Caco-2 (cell line): ENCODE measurements around the gene TBC1D8. TPM values are rescaled to one million over a fixed set of nuclear protein-coding genes. Genes with fewer than 3 reads are reported as not detected.

Experiments
- BruUV-seq: library from RNA; stranded (reverse); fragments of 400-500 nt; replicated peaks from 2 replicates; lab custom pipeline; 2021; lab: Mats Ljungman, UMichigan
- CTCF ChIA-PET: fragments of 300-600 bp; sonication (Branson Sonifier 250); formaldehyde crosslinking; loops from one replicate; lab custom pipeline; 2022; ENCODE audit warnings: antibody characterized with exemption; lab: Charles Lee
- POLR2A ChIA-PET: fragments of 300-600 bp; sonication (Branson Sonifier 250); formaldehyde crosslinking; loops from one replicate; lab custom pipeline; 2022; ENCODE audit warnings: antibody characterized with exemption; lab: Charles Lee
- DNase-seq, 2 experiments: peaks; one replicate each; pipeline versions ENCODE4 v3.0.0 to v3.0.0-alpha.2; 2020 to 2022
- H3K27me3 ChIP-seq: replicated peaks from 2 replicates; pipeline ENCODE4 v1.6.0; 2011; ENCODE audit warnings: low read length; ENCODE audit not compliant: control insufficient read depth, insufficient read depth
- H3K36me3 ChIP-seq: 2 replicates; pipeline ENCODE4 v1.5.1; 2011; ENCODE audit warnings: low read length; ENCODE audit not compliant: control insufficient read depth, insufficient read depth
- H3K4me1 ChIP-seq: fragments of 250-450 bp; sonication (Bioruptor Pico); 2 replicates; pipeline ENCODE4 v1.5.1; 2020; ENCODE audit warnings: mild to moderate bottlenecking
- H3K4me3 ChIP-seq: 2 replicates; pipeline ENCODE4 v1.5.1; 2011; ENCODE audit warnings: low read depth, mild to moderate bottlenecking, control low read depth, low read length
- H3K9me3 ChIP-seq: fragments of 250-450 bp; sonication (Bioruptor Pico); 2 replicates; pipeline ENCODE4 v1.5.1; 2020; ENCODE audit warnings: mild to moderate bottlenecking, moderate library complexity
- H3K27ac Mint-ChIP-seq: one replicate; pipeline ENCODE4 v1.8.0; 2022; ENCODE audit warnings: mixed read lengths; ENCODE audit not compliant: unreplicated experiment
- H3K27me3 Mint-ChIP-seq: one replicate; pipeline ENCODE4 v1.8.0; 2022; ENCODE audit warnings: mixed read lengths; ENCODE audit not compliant: insufficient read depth, unreplicated experiment
- H3K36me3 Mint-ChIP-seq: one replicate; pipeline ENCODE4 v1.8.0; 2022; ENCODE audit warnings: mild to moderate bottlenecking, mixed read lengths; ENCODE audit not compliant: insufficient read depth, unreplicated experiment
- H3K4me1 Mint-ChIP-seq: one replicate; pipeline ENCODE4 v1.8.0; 2022; ENCODE audit warnings: low read depth, mixed read lengths; ENCODE audit not compliant: unreplicated experiment
- H3K4me3 Mint-ChIP-seq: one replicate; pipeline ENCODE4 v1.8.0; 2022; ENCODE audit warnings: mild to moderate bottlenecking, moderate library complexity, mixed read lengths; ENCODE audit not compliant: unreplicated experiment
- H3K9me3 Mint-ChIP-seq: one replicate; pipeline ENCODE4 v1.8.0; 2022; ENCODE audit warnings: mixed read lengths; ENCODE audit not compliant: unreplicated experiment
- intact Hi-C: fragments of 100-400 bp; cut with micrococcal nuclease; formaldehyde crosslinking; loops from one replicate; pipeline ENCODE4 v1.10.0; 2022; ENCODE audit not compliant: unreplicated experiment
- total RNA-seq: library from RNA; stranded (reverse); gene quantifications from 2 replicates; pipeline ENCODE4 v1.2.3, GENCODE V29; 2022
- TF ChIP-seq, protein P1 (sequence below), 2 experiments: fragments of 200-600 bp in 1 of 2; IDR thresholded peaks; 1 replicate in 1 of 2; 2 replicates in 1 of 2; pipeline versions ENCODE4 v1.5.1 to v1.8.0; 2011 to 2022; ENCODE audit warnings: antibody characterized with exemption in 1 of 2, control low read depth in 1 of 2, inconsistent platforms in 1 of 2, low read depth in 1 of 2, low read length in 1 of 2, mild to moderate bottlenecking in 1 of 2, moderate library complexity in 1 of 2; ENCODE audit not compliant: insufficient read depth in 1 of 2, severe bottlenecking in 1 of 2, unreplicated experiment in 1 of 2

TBC1D8 gene
- total RNA-seq, 1 experiment from 2014 or later = 29.5 TPM

DNA sequence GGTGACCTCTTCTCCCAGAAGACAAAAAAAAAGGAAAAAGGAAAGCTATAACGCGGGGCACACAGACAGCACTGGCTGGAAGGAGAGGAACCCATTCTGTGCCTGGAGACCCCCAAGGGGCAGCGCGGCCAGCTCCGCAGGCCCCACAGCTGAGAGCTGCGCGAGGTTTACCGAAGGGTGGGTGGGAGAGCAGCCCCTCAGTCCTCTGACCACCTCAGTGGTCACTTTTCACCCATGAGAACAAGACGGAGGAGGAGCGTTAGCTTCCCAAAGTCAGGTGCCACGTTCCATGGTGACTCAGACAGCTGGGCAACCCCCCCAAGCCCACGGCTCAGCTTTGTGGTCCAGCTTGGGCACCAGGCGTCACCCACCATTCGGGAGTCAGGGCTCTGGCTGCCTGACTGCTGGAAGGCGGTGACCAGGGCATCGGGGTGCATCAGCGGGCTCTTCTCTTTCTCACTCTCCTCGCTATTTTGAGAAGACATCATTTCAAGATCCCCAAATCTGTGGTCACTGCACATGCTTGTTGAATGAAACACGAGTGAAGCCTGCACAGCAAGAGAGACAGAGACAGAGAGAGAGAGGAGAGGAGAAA, 113.9 kb downstream of the TBC1D8 start:
- H3K27me3 Mint-ChIP-seq = no peaks in the 10 kb centered on the region
- intact Hi-C loops = no loop called here
- H3K9me3 Mint-ChIP-seq = no peaks in the 10 kb centered on the region
- Histone ChIP-seq H3K4me3 (no peak overlapping the region), H3K27me3 (no peaks in the 10 kb centered on the region), H3K4me1 (no peaks in the 10 kb centered on the region), H3K9me3 (no peaks in the 10 kb centered on the region), H3K36me3 (peaks cover 3% of the 10 kb centered on the region; the same call in 1 of the 2 replicates)
- no TSS peak for BruUV-seq
- CTCF ChIA-PET = interaction anchor here (0.5 to 3.6 kb wide), 12 partner anchors 9 to 215 kb away, joined by 3 to 26 read pairs (median 4); partner anchors contain the start of genes CNOT11 and TBC1D8
- H3K4me1 Mint-ChIP-seq = peaks cover 7% of the 10 kb centered on the region
- no peak for DNase-seq
- peaks cover 21% of the 10 kb centered on the region for H3K36me3 Mint-ChIP-seq
- peak overlapping the region; percentile 6 for H3K27ac Mint-ChIP-seq
- no peak overlapping the region for H3K4me3 Mint-ChIP-seq
- TF ChIP-seq, protein P1, sequence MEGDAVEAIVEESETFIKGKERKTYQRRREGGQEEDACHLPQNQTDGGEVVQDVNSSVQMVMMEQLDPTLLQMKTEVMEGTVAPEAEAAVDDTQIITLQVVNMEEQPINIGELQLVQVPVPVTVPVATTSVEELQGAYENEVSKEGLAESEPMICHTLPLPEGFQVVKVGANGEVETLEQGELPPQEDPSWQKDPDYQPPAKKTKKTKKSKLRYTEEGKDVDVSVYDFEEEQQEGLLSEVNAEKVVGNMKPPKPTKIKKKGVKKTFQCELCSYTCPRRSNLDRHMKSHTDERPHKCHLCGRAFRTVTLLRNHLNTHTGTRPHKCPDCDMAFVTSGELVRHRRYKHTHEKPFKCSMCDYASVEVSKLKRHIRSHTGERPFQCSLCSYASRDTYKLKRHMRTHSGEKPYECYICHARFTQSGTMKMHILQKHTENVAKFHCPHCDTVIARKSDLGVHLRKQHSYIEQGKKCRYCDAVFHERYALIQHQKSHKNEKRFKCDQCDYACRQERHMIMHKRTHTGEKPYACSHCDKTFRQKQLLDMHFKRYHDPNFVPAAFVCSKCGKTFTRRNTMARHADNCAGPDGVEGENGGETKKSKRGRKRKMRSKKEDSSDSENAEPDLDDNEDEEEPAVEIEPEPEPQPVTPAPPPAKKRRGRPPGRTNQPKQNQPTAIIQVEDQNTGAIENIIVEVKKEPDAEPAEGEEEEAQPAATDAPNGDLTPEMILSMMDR (IDR thresholded peaks at IDR 0.05; ENCODE audit: insufficient read depth in 1 of 2, low read depth in 1 of 2, low read length in 1 of 2, severe bottlenecking in 1 of 2, unreplicated experiment in 1 of 2) = no peak
- POLR2A ChIA-PET = no interaction called here

DNA sequence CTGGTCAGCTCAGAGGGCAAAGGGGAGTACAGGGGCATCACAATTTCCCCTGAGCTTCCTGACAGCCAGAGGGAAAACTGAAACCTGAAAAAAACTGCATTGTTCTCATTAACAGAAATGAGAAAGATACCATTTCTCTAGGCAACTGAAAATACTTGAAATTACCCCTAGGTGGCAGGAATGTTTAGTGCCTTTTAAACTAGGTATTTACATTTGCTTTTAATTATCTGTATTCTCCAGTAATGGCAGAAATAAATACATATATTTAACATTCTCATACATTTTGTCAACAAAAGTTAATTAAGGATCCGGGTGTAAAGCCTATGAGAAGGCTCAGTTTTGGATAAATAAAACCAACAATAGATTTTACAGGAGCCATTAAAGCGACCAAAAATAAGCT, 114.6 kb downstream of the TBC1D8 start:
- TF ChIP-seq, protein P1 (IDR thresholded peaks at IDR 0.05; ENCODE audit: insufficient read depth in 1 of 2, low read depth in 1 of 2, low read length in 1 of 2, severe bottlenecking in 1 of 2, unreplicated experiment in 1 of 2) = peak; percentile 46 to 67
- Histone ChIP-seq H3K27me3 (no peaks in the 10 kb centered on the region), H3K9me3 (no peaks in the 10 kb centered on the region), H3K4me1 (no peaks in the 10 kb centered on the region), H3K4me3 (no peak overlapping the region), H3K36me3 (peaks cover 3% of the 10 kb centered on the region; the same call in 1 of the 2 replicates)
- peaks cover 21% of the 10 kb centered on the region for H3K36me3 Mint-ChIP-seq
- H3K9me3 Mint-ChIP-seq = no peaks in the 10 kb centered on the region
- POLR2A ChIA-PET = no interaction called here
- H3K4me1 Mint-ChIP-seq = peaks cover 7% of the 10 kb centered on the region
- CTCF ChIA-PET = interaction anchor here (0.5 to 3.6 kb wide), 12 partner anchors 8 to 216 kb away, joined by 3 to 26 read pairs (median 4); partner anchors contain the start of genes CNOT11 and TBC1D8
- no peak overlapping the region for H3K4me3 Mint-ChIP-seq
- DNase-seq = peak in 1 of 2 experiments; percentile 29
- intact Hi-C loops = loop anchor here (1.0 kb wide), 3 partner anchors 116 to 215 kb away; no protein-coding TSS in a partner anchor
- no TSS peak for BruUV-seq
- peak overlapping the region; percentile 6 for H3K27ac Mint-ChIP-seq
- no peaks in the 10 kb centered on the region for H3K27me3 Mint-ChIP-seq

DNA sequence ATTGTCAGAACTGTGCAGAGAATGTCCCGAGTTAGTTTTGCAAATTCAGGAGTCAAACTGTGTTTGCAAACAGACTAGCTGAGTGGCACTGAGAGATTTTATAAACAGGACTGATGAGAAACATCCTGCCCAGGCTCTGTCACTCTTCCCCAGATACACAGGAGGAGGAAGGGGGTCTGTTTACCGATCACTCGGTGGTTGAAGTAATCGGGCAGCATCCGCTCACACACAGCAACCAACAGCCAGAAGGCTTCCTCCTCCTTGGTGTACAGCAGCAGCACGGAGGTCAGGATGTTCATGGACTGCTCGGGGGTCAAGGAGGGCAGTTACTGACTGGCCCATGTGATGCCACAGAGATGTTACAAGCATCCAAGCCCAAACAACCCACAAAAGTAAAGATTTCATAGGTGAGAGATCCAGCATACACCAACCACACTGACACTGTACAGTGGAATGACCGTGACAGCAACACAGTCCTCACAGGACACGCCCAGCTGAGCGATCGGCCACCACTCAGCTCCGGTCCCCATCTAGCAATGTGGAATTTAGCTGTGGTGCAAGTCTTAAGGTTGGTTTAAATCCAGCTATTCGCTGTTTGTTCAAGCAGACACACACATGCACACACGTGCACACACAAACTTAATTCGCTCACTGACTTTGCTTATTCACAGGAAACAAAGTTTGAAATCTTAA, 119.0 kb downstream of the TBC1D8 start:
- Histone ChIP-seq H3K36me3 (0 out of 2 replicates have a peak, but pooled peaks cover 6% of the 10 kb centered on the region), H3K9me3 (no peaks in the 10 kb centered on the region), H3K4me3 (no peak overlapping the region), H3K27me3 (no peaks in the 10 kb centered on the region), H3K4me1 (no peaks in the 10 kb centered on the region)
- Mint-ChIP-seq H3K9me3 (no peaks in the 10 kb centered on the region), H3K4me1 (no peaks in the 10 kb centered on the region), H3K27ac (no peak overlapping the region), H3K27me3 (no peaks in the 10 kb centered on the region), H3K4me3 (no peak overlapping the region), H3K36me3 (peaks cover 28% of the 10 kb centered on the region)
- CTCF ChIA-PET = interaction anchor here (0.6 to 0.8 kb wide), 2 partner anchors 121 to 213 kb away, joined by 3 to 5 read pairs; no protein-coding TSS in a partner anchor
- TF ChIP-seq, protein P1 (IDR thresholded peaks at IDR 0.05; ENCODE audit: insufficient read depth in 1 of 2, low read depth in 1 of 2, low read length in 1 of 2, severe bottlenecking in 1 of 2, unreplicated experiment in 1 of 2) = no peak
- POLR2A ChIA-PET = no interaction called here
- intact Hi-C loops = no loop called here
- DNase-seq = no peak
- BruUV-seq = TSS peak; percentile 9
